Spleen (tissue), 11 donors: ENCODE results near the gene TPPP. TPM values are rescaled to one million over a fixed set of nuclear protein-coding genes. Genes with fewer than 3 reads are reported as not detected.

Experiments used
- DNase-seq: peaks from one replicate; pipeline ENCODE4 v3.0.0-alpha.2; 2020
- H3K27ac ChIP-seq, 8 donors: fragments of 200-600 bp; sonication (generic) in 7 of 8; 1 replicate in 4 of 8; 2 replicates in 4 of 8; pipeline versions ENCODE4 v1.5.0 to v1.8.0; 2016 to 2021; ENCODE audit warnings: inconsistent platforms in 4 of 8, mild to moderate bottlenecking in 4 of 8, moderate library complexity in 1 of 8
- H3K27me3 ChIP-seq, 7 donors: fragments of 200-600 bp; sonication (generic) in 6 of 7; replicated peaks in 1 of 7; 1 replicate in 4 of 7; 2 replicates in 3 of 7; pipeline versions ENCODE4 v1.5.0 to v1.8.0; 2016 to 2021; ENCODE audit warnings: inconsistent platforms in 3 of 7, mild to moderate bottlenecking in 1 of 7
- H3K36me3 ChIP-seq, 6 donors: fragments of 200-600 bp; sonication (generic) in 5 of 6; 1 replicate in 4 of 6; 2 replicates in 2 of 6; pipeline versions ENCODE4 v1.5.0 to v1.8.0; 2016 to 2021; ENCODE audit warnings: inconsistent platforms in 2 of 6
- H3K4me1 ChIP-seq, 6 donors: fragments of 200-600 bp; sonication (generic) in 5 of 6; 1 replicate in 3 of 6; 2 replicates in 3 of 6; pipeline versions ENCODE4 v1.5.0 to v1.8.0; 2016 to 2021; ENCODE audit warnings: inconsistent platforms in 3 of 6
- H3K4me3 ChIP-seq, 8 donors: fragments of 200-600 bp; sonication (generic) in 7 of 8; 1 replicate in 4 of 8; 2 replicates in 4 of 8; pipeline versions ENCODE4 v1.5.0 to v1.8.0; 2016 to 2021; ENCODE audit warnings: inconsistent platforms in 4 of 8, mild to moderate bottlenecking in 4 of 8, moderate library complexity in 2 of 8
- H3K9me3 ChIP-seq, 8 donors: fragments of 200-600 bp; sonication (generic) in 7 of 8; 1 replicate in 4 of 8; 2 replicates in 4 of 8; pipeline versions ENCODE4 v1.5.0 to v1.8.0; 2016 to 2021; ENCODE audit warnings: inconsistent platforms in 4 of 8
- POLR2A ChIP-seq, 3 donors: fragments of 450-650 bp; IDR thresholded peaks; one replicate each; pipeline ENCODE4 v1.5.1; 2017; ENCODE audit warnings: antibody characterized with exemption in 3 of 3, mild to moderate bottlenecking in 1 of 3
- POLR2AphosphoS5 ChIP-seq, 3 donors: sonication (generic); formaldehyde crosslinking; IDR thresholded peaks; one replicate each; pipeline ENCODE4 v1.5.1; 2017; ENCODE audit warnings: antibody characterized with exemption in 3 of 3
- WGBS, 5 donors: extraction: QIAGEN DNeasy Blood & Tissue Kit in 3 of 5; methylation state at CpG; one replicate each; pipeline versions ENCODE4 v1.1.5 to v1.1.7; 2013 to 2018; 5-methylcytosine and 5-hydroxymethylcytosine counted together
- intact Hi-C: fragments of 100-400 bp; cut with DNase I; formaldehyde crosslinking; loops from one replicate; pipeline ENCODE4 v1.15.0; 2023; ENCODE audit warnings: low total_unique reads
- polyA plus RNA-seq, 3 donors: library from polyadenylated mRNA; stranded (reverse); fragments of 200-250 nt; gene quantifications; one replicate each; pipeline ENCODE4 v1.2.1, GENCODE V29; 2013
- total RNA-seq, 7 donors: library from RNA; depleted of rRNA in 3 of 7; stranded (reverse); fragments of >200 nt in 3 of 7; fragmentation: NEBNext Ultra II Directional in 4 of 7; extraction: Animal tissue kit (Norgen Biotek cat#: 25700) in 4 of 7; gene quantifications; one replicate each; pipeline versions ENCODE4 v1.1.0 to v1.2.1, GENCODE V29; 2016 to 2021
- TF ChIP-seq, protein P1 (sequence below), 11 experiments: fragments of 200-600 bp in 7 of 11; fragments of 450-650 bp in 4 of 11; sonication (generic) in 4 of 11; IDR thresholded peaks in 8 of 11; conservative IDR thresholded peaks in 3 of 11; 1 replicate in 7 of 11; 2 replicates in 4 of 11; pipeline versions ENCODE4 v1.4.0 to v1.8.0; 2016 to 2021; ENCODE audit warnings: antibody characterized with exemption in 11 of 11, inconsistent platforms in 4 of 11, mild to moderate bottlenecking in 1 of 11
- donor health status: healthy with polysubstance abuse.
- donor health status: DM: no; HTN: no; CAD: no; lungs with moderate emphysema.
- donor health status: DM: no; HTN: no; CAD: no.
- donor health status: Bipolar disorder and iron deficiency.
- donor health status: healthy.
- donor health status: DM: no; HTN: no; CAD: no.
- donor health status: DM: yes; HTN: yes; CAD: no.

Gene TPPP
- total and polyA plus RNA-seq, 10 donors = 0.30 to 12.2 (median 3.9) TPM

DNA sequence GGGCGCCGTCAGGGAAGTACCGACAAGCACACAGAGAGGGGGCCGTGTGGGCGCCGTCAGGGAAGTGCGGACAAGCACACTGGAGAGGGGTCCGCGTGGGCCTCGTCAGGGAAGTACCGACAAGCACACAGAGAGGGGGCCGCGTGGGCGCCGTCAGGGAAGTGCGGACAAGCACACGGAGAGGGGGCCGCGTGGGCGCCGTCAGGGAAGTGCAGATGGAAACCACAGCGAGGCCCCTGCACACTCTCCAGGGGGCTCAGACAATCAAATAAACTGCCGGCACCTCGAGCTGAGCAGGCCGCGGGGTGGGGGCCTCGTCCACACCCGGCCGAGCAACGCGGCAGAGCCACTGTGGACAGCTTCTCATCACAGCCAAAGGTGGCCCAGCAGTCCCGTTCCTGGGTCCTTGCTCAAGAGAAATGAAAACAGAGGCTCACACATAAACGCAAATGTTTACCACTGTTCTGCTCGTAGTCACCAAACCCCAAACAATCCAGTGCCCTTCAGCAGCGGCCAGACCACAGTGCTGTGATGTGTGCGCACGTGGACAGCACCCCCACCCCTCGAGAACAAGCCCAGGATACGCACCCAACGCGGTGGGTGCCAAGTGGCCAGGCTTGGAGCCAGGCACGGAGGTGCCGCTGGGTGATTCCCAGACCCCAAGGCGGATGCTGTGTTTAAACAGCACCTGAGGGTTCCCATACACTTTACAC lies 24.7 kb downstream of the TPPP start:
- intact Hi-C loops = no loop called here
- TF ChIP-seq POLR2AphosphoS5 (IDR thresholded peaks at IDR 0.05) (no peak), POLR2A (IDR thresholded peaks at IDR 0.05) (no peak)
- TF ChIP-seq, protein P1, sequence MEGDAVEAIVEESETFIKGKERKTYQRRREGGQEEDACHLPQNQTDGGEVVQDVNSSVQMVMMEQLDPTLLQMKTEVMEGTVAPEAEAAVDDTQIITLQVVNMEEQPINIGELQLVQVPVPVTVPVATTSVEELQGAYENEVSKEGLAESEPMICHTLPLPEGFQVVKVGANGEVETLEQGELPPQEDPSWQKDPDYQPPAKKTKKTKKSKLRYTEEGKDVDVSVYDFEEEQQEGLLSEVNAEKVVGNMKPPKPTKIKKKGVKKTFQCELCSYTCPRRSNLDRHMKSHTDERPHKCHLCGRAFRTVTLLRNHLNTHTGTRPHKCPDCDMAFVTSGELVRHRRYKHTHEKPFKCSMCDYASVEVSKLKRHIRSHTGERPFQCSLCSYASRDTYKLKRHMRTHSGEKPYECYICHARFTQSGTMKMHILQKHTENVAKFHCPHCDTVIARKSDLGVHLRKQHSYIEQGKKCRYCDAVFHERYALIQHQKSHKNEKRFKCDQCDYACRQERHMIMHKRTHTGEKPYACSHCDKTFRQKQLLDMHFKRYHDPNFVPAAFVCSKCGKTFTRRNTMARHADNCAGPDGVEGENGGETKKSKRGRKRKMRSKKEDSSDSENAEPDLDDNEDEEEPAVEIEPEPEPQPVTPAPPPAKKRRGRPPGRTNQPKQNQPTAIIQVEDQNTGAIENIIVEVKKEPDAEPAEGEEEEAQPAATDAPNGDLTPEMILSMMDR (IDR thresholded peaks at IDR 0.05 in 8 of 11, conservative IDR thresholded peaks at IDR 0.05 in 3 of 11) = no peak
- peaks cover 15 to 29% (median 24%) of the 10 kb centered on the region in 6 donors for H3K4me1 ChIP-seq
- peaks cover 0 to 40% (median 11%) of the 10 kb centered on the region in 7 donors for H3K27me3 ChIP-seq
- H3K27ac ChIP-seq = no peak overlapping the region
- H3K4me3 ChIP-seq = no peak overlapping the region
- WGBS, 5 donors = 79 to 86% (median 84%) methylated on average over 37 to 44 of the region's 44 CpGs
- H3K36me3 ChIP-seq = peaks cover 0 to 48% (median 19%) of the 10 kb centered on the region in 6 donors
- peak; percentile 53 for DNase-seq
- no peaks in the 10 kb centered on the region for H3K9me3 ChIP-seq

DNA sequence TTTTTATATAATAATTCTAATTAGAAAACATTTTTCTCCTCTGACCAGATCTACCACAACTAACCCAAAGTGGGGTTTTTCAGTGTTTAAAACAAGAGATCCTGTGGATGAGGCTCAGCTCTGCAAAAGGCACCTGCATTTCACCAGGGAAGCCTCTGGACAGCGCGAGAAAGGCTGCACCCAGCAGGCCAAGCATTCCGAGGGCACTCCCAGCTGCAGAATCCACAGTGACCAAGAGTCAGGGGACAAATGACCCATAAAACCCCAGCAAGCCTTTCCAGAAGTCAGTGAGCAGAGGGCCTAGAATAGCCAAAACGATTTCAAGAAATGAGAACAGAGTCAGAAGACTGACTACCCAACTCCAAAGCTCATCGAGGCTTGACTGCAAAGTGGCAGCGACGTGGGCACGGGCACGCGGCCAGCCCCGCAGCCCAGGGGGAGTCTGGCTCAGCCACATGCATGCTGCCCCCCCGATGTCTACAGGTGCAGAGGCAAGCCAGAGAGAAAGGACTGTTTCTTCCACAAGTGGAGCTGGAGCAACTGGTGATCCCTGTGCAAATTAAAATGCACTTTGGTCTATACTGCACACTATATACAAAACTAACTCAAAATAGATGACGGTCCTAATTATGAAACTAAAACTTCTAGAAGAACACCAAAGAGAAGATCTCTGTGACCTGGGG lies 26.2 kb downstream of the TPPP start:
- Histone ChIP-seq H3K27me3 (peaks cover 0 to 25% (median 2%) of the 10 kb centered on the region in 7 donors), H3K9me3 (no peaks in the 10 kb centered on the region), H3K4me1 (peaks cover 0 to 14% (median 10%) of the 10 kb centered on the region in 6 donors), H3K27ac (no peak overlapping the region), H3K36me3 (peaks cover 0 to 61% (median 23%) of the 10 kb centered on the region in 6 donors), H3K4me3 (no peak overlapping the region)
- intact Hi-C loops = no loop called here
- peak; percentile 36 for DNase-seq
- 95 to 97% (median 96%) methylated on average over 13 of the region's 13 CpGs for WGBS, 5 donors
- no peak for TF ChIP-seq POLR2AphosphoS5 (IDR thresholded peaks at IDR 0.05)
- TF ChIP-seq POLR2A (IDR thresholded peaks at IDR 0.05) = no peak

DNA sequence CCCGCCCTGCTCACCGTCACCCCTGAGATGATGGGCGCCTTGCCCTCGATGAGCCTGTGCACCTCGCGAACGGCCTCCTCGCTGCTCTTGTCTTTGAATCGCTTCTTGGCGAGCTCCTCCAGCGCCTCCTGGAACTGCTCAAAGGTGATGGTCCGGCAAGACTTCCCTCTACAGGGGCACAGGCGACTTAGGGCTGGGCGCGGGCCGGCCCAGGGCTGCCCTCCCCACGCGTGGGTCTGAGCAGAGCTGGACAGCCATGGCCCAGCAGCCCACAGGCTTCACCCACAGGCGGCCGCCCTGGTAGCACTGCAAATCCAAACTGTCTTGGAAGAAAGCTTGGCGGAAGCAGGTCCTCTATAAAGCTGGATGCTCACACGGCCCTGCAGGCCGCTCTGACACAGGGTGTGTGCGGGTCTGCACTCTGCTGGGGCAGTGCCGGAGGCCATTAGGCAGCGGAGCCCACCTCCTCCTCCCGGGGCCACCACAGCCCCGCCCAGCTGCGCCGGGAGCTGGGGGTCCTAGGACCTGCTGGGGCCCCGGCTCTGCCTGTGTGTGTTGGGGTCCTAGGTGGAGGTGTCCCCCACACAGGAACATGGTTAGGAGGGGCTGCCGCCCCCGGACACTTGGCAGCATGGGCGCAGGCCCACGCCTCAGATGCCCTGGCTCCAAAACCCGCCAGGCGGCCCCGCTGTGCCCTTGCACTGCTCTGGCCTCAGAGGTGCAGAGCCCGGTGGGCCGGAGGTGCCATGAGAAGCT lies 27.0 kb downstream of the TPPP start:
- intact Hi-C loops = no loop called here
- no peak overlapping the region for H3K27ac ChIP-seq
- peaks cover 0 to 17% (median 0%) of the 10 kb centered on the region in 7 donors for H3K27me3 ChIP-seq
- peaks cover 0 to 6% (median 2%) of the 10 kb centered on the region in 6 donors for H3K4me1 ChIP-seq
- peaks cover 0 to 69% (median 23%) of the 10 kb centered on the region in 6 donors for H3K36me3 ChIP-seq
- no peaks in the 10 kb centered on the region for H3K9me3 ChIP-seq
- WGBS, 5 donors = 95 to 98% (median 96%) methylated on average over 28 to 40 of the region's 40 CpGs
- peak; percentile 74 for DNase-seq
- TF ChIP-seq POLR2A (IDR thresholded peaks at IDR 0.05) (no peak), POLR2AphosphoS5 (IDR thresholded peaks at IDR 0.05) (peak in 1 of 3 donors; percentile 3)
- no peak overlapping the region for H3K4me3 ChIP-seq

DNA sequence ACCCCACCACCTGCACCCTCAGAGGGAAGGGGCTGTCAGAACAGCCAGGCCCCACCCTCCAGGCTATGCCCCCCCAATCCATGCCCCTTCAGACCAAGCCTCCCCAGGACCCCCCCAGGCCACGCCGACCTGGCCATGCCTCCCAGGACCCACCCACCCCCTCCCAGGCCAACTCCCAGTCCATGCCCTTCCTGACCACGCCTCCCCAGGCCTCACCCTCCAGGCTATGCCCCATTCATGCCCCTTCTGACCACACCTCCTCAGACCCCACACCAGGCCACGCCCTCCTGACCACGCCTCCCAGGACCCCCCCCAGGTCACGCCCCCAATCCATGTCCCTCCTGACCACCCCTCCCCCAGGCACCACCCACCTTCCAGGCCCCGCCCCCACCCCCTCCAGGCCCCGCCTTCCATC lies 27.6 kb downstream of the TPPP start:
- no peak for DNase-seq
- Histone ChIP-seq H3K27ac (no peak overlapping the region), H3K36me3 (peaks cover 0 to 73% (median 26%) of the 10 kb centered on the region in 6 donors), H3K4me3 (no peak overlapping the region), H3K27me3 (peaks cover 0 to 11% (median 0%) of the 10 kb centered on the region in 7 donors), H3K9me3 (no peaks in the 10 kb centered on the region), H3K4me1 (peaks cover 0 to 4% (median 0%) of the 10 kb centered on the region in 6 donors)
- WGBS, 5 donors = 91 to 95% (median 93%) methylated on average over 4 to 8 of the region's 8 CpGs
- TF ChIP-seq POLR2AphosphoS5 (IDR thresholded peaks at IDR 0.05) (no peak), POLR2A (IDR thresholded peaks at IDR 0.05) (no peak)
- TF ChIP-seq, protein P1 (IDR thresholded peaks at IDR 0.05 in 8 of 11, conservative IDR thresholded peaks at IDR 0.05 in 3 of 11) = no peak
- intact Hi-C loops = no loop called here
